GM13976 (cell line): Measurements from ENCODE around the gene ACSS1.

Experiments used
- DNase-seq: peaks from one replicate; pipeline ENCODE4 v3.0.0; 2012; ENCODE audit warnings: low spot score
- in situ Hi-C: fragments of 300-500 bp; cut with MboI; formaldehyde crosslinking; loops from one replicate; pipeline ENCODE4 v1.12.0; 2022; ENCODE audit warnings: low sequenced_read_pairs, mixed read lengths, inconsistent platforms; ENCODE audit not compliant: unreplicated experiment
- TF ChIP-seq, protein P1 (sequence below): IDR thresholded peaks from 2 replicates; pipeline ENCODE4 v1.5.1; 2012; ENCODE audit warnings: borderline replicate concordance, mild to moderate bottlenecking; ENCODE audit not compliant: insufficient read depth; ENCODE audit errors: extremely low read depth, missing control alignments, control extremely low read depth

ACSS1 gene

DNA sequence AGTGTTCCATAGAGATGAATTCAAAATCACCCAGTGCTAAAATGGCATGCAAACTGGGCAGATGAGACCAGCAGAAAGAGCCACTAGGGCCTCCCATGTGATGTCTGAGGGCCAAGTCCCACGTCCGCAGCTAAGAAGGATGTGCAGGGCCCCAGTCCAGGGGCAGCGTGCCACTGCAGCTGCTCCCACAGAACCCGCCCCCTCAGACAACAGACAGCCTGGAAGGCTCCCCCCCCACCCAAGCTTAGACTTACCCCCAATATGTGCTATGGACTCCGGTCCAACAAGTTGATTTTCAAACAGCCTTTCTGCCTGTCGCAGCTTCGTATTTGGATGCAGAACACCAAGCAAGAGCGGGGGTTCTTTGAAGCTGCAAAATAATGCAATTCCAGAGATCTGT is 79.4 kb downstream of the ACSS1 start:
- TF ChIP-seq, protein P1, sequence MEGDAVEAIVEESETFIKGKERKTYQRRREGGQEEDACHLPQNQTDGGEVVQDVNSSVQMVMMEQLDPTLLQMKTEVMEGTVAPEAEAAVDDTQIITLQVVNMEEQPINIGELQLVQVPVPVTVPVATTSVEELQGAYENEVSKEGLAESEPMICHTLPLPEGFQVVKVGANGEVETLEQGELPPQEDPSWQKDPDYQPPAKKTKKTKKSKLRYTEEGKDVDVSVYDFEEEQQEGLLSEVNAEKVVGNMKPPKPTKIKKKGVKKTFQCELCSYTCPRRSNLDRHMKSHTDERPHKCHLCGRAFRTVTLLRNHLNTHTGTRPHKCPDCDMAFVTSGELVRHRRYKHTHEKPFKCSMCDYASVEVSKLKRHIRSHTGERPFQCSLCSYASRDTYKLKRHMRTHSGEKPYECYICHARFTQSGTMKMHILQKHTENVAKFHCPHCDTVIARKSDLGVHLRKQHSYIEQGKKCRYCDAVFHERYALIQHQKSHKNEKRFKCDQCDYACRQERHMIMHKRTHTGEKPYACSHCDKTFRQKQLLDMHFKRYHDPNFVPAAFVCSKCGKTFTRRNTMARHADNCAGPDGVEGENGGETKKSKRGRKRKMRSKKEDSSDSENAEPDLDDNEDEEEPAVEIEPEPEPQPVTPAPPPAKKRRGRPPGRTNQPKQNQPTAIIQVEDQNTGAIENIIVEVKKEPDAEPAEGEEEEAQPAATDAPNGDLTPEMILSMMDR, result no peak
- in situ Hi-C loops, result no loop called here
- no peak for DNase-seq

DNA sequence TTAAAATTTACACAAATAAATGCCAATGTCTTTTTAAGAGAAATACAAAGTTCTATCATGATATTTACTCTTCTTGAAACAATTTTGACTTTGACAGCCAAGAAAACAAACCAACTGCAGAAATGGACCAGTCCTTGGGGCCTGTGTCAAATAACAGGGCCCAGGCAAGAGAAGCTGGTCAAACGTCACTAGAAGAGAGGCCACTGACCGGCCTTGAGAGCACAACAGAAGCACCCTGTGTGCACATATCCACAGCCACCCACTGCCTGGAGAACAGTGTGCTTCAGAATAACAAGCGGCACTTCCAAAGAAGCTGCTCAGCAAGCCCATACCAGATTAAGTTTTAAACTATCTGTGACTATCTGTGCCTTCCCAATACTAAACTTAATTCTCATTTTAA is 80.1 kb downstream of the ACSS1 start:
- in situ Hi-C loops, result no loop called here
- TF ChIP-seq, protein P1, result no peak
- DNase-seq, result no peak

DNA sequence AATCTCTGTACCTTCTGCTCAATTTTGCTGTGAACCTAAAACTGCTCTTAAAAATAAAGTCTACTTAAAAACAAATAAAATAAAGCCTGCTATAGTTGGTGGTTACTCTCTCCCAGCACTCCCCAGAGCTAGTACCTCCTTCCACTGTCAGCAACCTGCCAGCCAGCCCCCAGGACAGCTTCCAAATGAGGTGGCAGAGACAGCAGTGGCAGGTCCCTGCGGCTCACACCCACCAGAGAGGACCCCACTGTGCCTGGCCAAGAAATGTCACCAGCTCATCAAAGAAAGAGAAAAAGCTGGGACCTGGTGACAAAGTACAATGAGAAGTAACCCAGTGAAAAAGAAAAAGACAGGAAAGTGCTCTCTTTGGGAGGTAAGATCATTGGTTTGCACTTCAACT is 80.6 kb downstream of the ACSS1 start:
- no peak for DNase-seq
- TF ChIP-seq, protein P1, result no peak
- in situ Hi-C loops, result no loop called here

DNA sequence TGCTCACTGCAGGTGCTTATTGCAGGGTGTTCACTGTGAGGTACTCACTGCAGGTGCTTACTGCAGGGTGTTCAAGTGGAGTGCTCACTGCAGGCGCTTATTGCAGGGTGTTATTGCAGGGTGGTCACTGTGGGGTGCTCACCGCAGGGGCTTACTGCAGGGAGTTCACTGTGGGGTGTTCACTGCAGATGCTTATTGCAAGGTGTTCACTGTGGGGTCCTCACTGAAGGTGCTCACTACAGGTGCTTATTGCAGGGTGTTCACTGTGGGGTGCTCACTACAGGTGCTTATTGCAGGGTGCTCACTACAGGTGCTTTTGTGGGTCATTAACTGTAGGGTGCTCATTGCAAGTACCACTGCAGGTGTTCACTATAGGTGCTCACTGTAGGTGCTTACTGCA is 85.6 kb downstream of the ACSS1 start:
- TF ChIP-seq, protein P1, result no peak
- no peak for DNase-seq
- in situ Hi-C loops, result no loop called here

DNA sequence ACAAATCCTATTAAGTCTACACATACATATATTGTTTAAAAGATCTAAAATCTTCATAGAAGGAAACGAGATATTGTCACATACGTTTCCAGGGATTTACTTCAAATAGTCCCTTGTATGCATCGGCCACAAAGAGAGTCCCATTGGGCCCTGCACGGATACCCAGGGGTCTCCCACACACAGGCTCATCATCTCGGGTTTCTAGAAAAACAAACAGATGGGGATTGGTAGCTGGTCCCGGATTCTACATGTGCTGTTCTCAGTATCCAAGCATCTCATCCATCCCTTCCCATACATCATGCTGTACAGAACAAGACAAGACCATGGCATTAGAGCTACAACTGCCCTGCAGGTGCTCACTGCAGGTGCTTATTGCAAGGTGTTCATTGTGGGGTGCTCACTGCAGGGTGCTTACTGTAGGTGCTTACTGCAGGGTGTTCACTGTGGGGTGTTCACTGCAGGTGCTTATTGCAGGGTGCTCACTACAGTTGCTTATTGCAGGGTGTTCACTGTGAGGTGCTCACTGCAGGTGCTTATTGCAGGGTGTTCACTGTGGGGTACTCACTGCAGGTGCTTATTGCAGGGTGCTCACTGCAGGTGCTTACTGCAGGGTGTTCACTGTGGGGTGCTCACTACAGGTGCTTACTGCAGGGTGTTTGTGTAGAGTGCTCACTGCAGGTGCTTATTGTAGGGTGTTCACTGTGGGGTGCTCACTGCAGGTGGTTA is 86.4 kb downstream of the ACSS1 start:
- DNase-seq, result no peak
- in situ Hi-C loops, result no loop called here
- TF ChIP-seq, protein P1, result no peak

DNA sequence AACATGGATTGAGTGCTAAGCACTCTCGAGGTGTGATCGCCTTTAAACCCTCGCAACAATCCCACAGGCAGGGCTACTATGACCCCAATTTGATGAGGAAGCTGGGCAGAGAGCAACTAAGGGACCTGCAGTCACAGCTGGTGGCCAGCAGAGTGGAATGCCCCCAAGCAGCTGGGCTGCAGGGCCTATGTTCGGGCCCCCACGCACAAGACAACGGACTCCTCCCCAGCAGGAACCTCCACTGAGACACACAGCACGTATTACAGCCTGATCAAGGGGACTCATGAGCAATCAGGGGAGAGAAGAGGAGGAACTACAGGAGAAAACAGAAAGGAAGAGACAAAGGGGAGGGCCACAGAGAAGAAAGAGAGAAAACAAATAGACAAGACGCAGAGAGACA is 87.2 kb downstream of the ACSS1 start:
- TF ChIP-seq, protein P1, result no peak
- in situ Hi-C loops, result no loop called here
- DNase-seq, result no peak
